ENCODE results near the gene NRIP1.

NRIP1 gene

GRCh38 chr21:15005391-15005790, 59.4 kb downstream of the NRIP1 start:
- DNase-seq (ENCODE audit: low read depth), result no peak

DNA sequence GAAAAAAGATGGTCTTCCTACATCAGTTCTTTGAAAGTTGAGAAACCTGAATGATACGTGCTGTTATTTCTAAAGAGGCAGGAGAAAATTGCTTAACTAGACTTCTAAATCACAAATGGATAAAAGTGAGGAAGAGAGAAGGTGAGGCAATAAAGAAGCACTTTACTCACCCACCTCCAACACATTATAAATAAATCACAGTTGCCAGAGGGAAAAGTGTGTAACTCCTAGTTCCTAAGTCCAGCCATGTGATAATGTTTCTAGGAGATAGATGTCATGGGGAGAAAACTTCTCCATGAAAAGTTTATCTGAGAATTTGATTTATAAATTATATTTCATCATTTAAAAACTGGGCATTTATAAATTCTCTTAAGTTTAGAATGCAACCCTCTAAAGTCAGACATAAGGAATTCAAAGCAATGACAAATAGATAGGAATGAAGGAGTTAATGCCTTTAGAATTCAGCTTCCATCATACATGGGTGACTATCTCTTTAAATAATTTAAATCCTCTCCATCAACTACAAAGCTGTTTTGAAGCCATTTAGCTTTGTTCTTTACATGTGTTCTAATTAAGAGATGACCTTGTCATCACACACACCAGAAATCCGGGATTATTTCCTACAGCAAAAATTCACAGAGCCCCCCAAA, 60.0 kb downstream of the NRIP1 start:
- no peak for DNase-seq (ENCODE audit: low read depth)

- DNase-seq (ENCODE audit: low read depth), result no peak
Observed at GRCh38 chr21:15003463-15004135, 61.2 kb downstream of the NRIP1 start.

GRCh38 chr21:15001857-15002606, 62.8 kb downstream of the NRIP1 start:
- no peak for DNase-seq (ENCODE audit: low read depth)

DNA sequence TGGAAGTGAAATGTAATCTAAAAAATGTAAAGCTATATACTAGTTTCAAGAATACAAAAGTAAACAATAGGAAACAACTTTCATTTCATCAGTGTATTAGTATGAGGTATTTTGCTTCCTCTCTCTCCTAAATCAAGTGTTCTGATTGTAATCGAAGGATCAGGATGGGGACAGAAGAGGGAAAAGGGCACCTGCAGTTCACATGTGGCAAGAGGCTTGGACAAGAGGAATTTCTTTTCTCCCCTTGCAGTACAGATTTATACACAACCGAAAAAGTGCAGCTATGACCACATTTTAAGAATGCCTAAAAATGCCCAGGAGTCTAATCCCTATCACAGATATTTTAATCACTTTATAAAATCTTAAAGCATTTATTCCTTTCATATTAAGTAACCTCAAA, 63.7 kb downstream of the NRIP1 start:
- no peak for DNase-seq (ENCODE audit: low read depth)

- no peak for DNase-seq (ENCODE audit: low read depth)
Observed at GRCh38 chr21:15000081-15000480, 64.7 kb downstream of the NRIP1 start.

DNA sequence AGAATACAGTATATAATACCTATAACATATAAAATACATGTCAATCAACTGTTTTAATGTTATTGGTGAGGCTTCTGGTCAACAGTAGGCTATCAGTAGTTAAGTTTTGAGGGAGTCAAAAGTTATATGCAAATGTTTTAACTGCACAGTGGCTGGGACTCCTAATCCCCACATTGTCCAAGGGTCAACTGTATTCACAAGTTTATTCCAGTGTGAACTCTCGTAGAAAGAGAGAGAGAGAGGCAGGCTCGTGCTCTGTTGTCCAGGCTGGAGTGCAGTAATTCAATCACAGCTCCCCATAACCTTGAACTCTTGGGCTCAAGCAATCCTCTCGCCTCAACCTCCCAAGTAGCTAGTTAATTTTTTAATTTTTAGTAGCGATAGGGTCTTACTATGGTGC, 66.0 kb downstream of the NRIP1 start:
- DNase-seq (ENCODE audit: low read depth), result no peak

GRCh38 chr21:14998336-14998735, 66.5 kb downstream of the NRIP1 start:
- no peak for DNase-seq (ENCODE audit: low read depth)

GRCh38 chr21:14995695-14996490, 68.9 kb downstream of the NRIP1 start:
- DNase-seq (ENCODE audit: low read depth), result no peak

DNA sequence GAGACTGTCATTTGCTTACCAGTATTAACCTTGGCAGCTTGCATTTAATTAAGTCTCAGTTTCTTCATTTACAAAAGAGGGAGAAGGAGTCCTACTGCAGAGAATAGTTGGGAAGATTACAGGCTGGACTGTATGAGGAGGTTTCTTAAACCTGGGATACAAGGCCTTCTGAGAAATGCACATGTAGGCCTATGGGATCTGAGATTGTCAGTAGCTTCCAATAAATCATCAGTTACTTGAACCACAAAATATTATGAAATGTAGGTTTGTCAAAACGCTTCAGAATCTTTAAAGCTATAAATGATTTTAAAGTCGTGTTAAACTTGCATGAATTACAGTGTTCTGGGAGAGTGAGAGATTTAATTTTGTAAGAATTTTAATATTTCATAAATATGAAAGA, 69.6 kb downstream of the NRIP1 start:
- no peak for DNase-seq (ENCODE audit: low read depth)

DNA sequence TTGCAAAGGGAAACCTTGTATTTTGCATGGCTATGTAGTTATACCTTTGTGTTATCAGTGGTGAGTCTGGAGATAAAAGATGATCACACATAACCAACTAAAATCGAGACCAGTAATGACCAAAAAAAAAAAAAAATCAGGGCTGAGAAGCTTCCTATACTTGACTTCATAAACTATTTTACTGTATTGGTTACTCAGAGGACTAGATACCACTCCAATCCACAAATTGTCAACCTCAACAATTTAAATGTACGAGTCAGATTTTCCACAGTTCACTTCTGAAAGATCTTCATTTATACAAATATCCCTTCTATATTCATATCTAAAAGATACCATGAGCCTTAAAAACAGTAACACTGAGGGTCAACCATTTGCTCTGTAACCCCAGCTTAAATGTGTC, 71.7 kb downstream of the NRIP1 start:
- no peak for DNase-seq (ENCODE audit: low read depth)

DNA sequence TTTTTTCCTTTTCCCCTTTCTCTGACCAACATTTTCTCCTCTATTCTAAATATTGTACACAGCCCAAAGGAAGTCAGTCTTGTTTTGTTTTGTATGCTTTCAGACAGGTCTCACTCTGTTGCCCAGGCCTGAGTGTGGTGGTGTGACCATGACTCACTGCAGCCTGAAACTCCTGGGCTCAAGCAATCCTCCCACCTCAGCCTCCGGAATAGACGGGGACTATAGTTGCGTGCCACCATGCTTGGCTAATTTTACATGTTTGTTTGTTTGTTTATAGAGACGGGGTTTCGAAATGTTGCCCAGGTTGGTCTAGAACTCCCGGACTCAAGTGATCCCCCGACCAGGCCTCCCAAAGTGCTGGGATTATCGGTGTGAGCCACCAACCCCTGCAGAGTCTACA, 72.8 kb downstream of the NRIP1 start:
- no peak for DNase-seq (ENCODE audit: low read depth)

DNA sequence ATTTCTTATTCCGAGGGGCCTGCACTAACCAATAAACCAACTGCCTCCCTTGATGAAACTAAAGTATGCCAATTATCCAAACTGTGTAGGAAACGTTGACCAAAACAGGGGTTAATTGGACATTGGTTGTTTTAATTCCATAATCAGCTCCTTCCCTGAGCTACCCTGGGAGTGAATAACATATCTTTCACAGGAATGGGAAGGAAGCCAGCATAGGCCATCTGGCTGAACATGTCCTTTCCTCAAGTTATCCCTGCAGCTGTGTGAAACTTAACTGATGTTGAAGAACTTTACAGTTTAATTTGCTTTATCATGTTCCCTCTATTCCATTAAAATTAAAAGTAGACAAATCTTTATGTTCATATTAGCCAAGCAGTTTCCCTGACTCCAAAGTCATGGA, 75.4 kb downstream of the NRIP1 start:
- no peak for DNase-seq (ENCODE audit: low read depth)

GRCh38 chr21:14988760-14989159, 76.0 kb downstream of the NRIP1 start:
- DNase-seq (ENCODE audit: low read depth), result no peak

GRCh38 chr21:14987370-14988170, 77.2 kb downstream of the NRIP1 start:
- DNase-seq (ENCODE audit: low read depth), result no peak

DNA sequence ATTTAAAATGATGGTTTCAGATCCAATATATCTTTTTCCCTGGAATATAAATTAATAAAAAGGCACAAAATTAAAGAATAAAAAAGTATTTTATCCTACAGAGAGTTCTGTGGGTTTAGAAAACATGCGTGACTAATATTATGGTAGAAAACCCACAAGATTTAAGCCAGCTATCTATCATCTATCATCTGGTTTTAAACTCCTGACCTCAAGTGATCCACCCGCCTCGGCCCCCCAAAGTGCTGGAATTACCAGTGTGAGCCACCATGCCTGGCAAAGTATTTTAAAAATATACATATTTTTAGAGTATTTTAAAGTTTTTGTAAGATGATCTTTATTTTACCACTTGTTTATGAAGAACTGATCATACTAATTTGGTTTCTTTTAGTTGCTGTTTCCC, 79.5 kb downstream of the NRIP1 start:
- DNase-seq (ENCODE audit: low read depth), result no peak

DNA sequence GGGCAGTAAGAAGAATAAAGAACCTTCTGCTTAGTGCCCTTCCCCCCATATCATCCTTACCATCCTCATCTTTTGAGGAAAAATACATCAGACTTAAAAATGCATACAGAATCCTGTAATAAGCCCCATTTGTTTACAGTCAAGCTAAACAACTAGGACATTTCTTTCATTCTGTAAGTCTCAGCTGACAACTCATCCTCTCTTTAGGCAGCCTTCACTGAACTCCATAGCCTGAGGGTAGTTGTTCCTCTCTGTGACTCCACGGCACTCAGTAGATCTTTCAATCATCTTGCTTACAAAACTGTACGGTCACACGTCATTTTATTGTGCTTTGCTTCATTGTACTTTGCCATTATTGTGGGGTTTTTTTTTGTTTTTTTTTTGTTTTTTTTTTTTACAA, 82.5 kb downstream of the NRIP1 start:
- DNase-seq (ENCODE audit: low read depth), result no peak

- no peak for DNase-seq (ENCODE audit: low read depth)
Observed at GRCh38 chr21:14981246-14981645, 83.6 kb downstream of the NRIP1 start.

GRCh38 chr21:14979264-14979663, 85.5 kb downstream of the NRIP1 start:
- DNase-seq (ENCODE audit: low read depth), result no peak

DNA sequence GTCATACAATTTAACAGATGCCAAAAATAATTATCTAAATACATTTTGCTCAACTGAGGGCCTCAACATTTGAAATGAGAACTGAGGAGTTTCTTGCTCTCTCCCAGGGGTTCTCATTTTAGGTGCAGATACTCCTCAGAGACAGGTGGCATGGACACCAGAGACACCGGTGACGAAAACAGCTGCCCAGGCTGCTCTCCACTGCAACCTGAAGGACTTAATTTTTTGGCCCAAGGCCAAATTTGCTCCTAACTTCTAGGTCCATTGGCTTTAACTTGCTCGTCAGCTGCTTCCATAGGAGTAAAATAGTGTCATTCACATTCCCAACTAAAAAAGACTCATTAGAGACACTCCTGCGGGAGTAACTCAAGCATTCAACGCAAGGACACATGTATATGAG, 87.0 kb downstream of the NRIP1 start:
- DNase-seq (ENCODE audit: low read depth), result no peak

DNA sequence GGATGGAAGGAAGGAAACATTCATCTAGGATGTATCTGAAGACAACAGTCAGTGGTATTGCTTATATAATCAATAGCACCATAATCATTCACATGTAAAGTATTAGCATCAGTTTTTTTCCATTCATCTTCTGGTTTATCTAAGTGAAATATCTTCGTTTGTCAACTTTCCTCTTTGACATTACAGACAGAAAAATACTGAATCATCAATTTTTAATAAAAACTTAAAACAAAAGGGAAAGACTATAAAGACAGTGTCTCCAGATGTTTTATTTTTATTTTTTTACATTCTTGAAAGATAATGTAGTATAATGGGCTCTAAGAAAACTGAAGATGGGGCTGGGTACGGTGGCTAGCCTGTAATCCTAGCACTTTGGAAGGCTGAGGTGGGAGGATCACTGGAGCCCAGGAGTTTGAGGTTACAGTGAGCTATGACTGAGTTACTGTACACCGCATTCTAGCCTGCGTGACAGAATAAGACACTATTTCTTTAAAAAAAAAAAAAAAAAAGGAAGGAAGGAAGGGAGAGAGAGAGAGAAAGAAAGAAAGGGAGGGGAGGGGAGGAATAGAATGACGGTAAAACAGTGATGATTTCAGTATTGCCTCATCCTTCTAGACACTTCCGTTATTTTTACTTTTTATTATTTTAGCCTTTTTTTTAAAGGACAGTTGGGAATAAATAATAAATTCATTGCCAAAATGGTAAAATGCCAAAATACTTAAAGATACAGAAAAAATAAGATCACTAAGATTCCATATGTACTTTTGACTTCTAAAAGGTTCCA, 89.5 kb downstream of the NRIP1 start:
- no peak for DNase-seq (ENCODE audit: low read depth)
